ENCODE measurements around the gene ROR1. TPM values are rescaled to one million over a fixed set of nuclear protein-coding genes. Genes with fewer than 3 reads are reported as not detected.

The ROR1 gene
- total RNA-seq, 1 experiment from 2014 or later = 2.7 TPM

DNA sequence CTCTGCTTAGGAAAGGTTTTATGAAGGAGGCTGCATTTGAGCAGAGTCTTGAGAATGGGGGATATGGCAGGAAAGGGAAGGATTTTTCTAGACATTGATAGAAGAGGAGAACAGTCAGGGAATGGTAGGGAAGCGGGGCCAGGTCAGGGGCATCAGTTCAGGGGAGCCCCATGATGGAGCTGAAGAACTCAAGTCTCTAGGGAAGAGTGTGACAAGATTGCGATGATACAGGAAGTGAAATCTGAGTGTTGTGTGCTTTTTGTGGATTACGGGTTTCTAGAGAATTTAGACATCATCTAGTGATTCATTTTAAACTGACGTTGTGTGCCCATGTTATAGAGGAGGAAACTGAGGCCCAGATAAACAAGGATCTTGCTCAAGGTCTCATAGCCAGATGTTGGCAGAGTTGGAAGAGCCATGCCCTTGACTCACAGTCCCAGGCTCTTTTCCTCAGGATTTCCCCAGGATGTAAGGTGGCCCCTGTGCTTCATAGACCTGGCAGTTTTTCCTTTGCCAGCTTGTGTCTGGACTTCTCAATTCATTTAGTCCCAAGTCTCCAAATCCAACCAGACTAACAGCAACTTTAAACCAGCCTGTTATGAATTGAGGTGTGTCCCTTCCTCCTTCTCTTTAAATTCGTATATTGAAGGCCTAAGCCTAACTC, 130.3 kb downstream of the ROR1 start:
- intact Hi-C loops (cut with micrococcal nuclease) = no loop called here
- Histone ChIP-seq H3K4me1 (ENCODE audit: control insufficient read depth in 1 of 2, insufficient read depth in 2 of 2, low read length in 2 of 2) (peaks cover 0 to 14% of the 10 kb centered on the region in 2 experiments; a peak in 1 of 4 replicates), H3K27ac (ENCODE audit: low read depth, low read length) (no peak overlapping the region)

More for the DNA sequence above, 130.3 kb downstream of the ROR1 start:
- H3K79me2 ChIP-seq (ENCODE audit: insufficient read depth, low read length) = no peaks in the 10 kb centered on the region
- H3K9me3 ChIP-seq (ENCODE audit: control insufficient read depth in 1 of 2, insufficient read depth in 1 of 2, low read depth in 1 of 2, low read length in 2 of 2) = no peaks in the 10 kb centered on the region
- H3K4me2 ChIP-seq (ENCODE audit: low read length) = no peak overlapping the region
- ChIA-PET POLR2A (no interaction called here), CTCF (interaction anchor here (1.8 to 3.9 kb wide), 3 partner anchors 14 to 213 kb away, joined by 3 to 11 read pairs (median 9); no protein-coding TSS in a partner anchor), RAD21 (ENCODE audit: low non-redundant PET in 1 of 2, low total read pairs in 2 of 2, uncharacterized antibody in 2 of 2, unreplicated experiment in 2 of 2) (no interaction called here)
- no peak for ATAC-seq
- H2AFZ ChIP-seq (ENCODE audit: low read depth, low read length, poor library complexity, severe bottlenecking) = no peak overlapping the region
- H3K4me3 ChIP-seq (replicated peaks in 1 of 2; ENCODE audit: low read depth in 1 of 2, low read length in 2 of 2) = no peak overlapping the region
- H4K20me1 ChIP-seq (ENCODE audit: insufficient read depth) = no peaks in the 10 kb centered on the region
- no peaks in the 10 kb centered on the region for H3K9me2 ChIP-seq (ENCODE audit: insufficient read depth)
- no peak overlapping the region for H3K9ac ChIP-seq (ENCODE audit: low read length)
- no peaks in the 10 kb centered on the region for H3K27me3 ChIP-seq (ENCODE audit: insufficient read depth, low read length)
- BruUV-seq (replicated peaks) = no TSS peak
- DNase-seq (ENCODE audit: low read depth, low spot score) = no peak
- no peak for TF ChIP-seq POLR2A (IDR thresholded peaks at IDR 0.05; ENCODE audit: borderline replicate concordance, extremely low read depth, insufficient read depth, insufficient read length)
- no peak for TF ChIP-seq RAD21 (IDR thresholded peaks at IDR 0.05; ENCODE audit: low read depth)
- TF ChIP-seq ELF1 (IDR thresholded peaks at IDR 0.05; ENCODE audit: borderline replicate concordance, low read depth) = no peak
- no peak for TF ChIP-seq POLR2AphosphoS5 (IDR thresholded peaks at IDR 0.05; ENCODE audit: low read depth, low read length)
- TF ChIP-seq ZFX (IDR thresholded peaks at IDR 0.05) = no peak
- TF ChIP-seq EGR1 (IDR thresholded peaks at IDR 0.05; ENCODE audit: low read depth) = no peak
- TF ChIP-seq, protein P1, sequence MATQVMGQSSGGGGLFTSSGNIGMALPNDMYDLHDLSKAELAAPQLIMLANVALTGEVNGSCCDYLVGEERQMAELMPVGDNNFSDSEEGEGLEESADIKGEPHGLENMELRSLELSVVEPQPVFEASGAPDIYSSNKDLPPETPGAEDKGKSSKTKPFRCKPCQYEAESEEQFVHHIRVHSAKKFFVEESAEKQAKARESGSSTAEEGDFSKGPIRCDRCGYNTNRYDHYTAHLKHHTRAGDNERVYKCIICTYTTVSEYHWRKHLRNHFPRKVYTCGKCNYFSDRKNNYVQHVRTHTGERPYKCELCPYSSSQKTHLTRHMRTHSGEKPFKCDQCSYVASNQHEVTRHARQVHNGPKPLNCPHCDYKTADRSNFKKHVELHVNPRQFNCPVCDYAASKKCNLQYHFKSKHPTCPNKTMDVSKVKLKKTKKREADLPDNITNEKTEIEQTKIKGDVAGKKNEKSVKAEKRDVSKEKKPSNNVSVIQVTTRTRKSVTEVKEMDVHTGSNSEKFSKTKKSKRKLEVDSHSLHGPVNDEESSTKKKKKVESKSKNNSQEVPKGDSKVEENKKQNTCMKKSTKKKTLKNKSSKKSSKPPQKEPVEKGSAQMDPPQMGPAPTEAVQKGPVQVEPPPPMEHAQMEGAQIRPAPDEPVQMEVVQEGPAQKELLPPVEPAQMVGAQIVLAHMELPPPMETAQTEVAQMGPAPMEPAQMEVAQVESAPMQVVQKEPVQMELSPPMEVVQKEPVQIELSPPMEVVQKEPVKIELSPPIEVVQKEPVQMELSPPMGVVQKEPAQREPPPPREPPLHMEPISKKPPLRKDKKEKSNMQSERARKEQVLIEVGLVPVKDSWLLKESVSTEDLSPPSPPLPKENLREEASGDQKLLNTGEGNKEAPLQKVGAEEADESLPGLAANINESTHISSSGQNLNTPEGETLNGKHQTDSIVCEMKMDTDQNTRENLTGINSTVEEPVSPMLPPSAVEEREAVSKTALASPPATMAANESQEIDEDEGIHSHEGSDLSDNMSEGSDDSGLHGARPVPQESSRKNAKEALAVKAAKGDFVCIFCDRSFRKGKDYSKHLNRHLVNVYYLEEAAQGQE (IDR thresholded peaks at IDR 0.05; ENCODE audit: low read depth) = no peak
- H3K36me3 ChIP-seq (ENCODE audit: control insufficient read depth in 1 of 2, insufficient read depth in 2 of 2, low read length in 2 of 2) = no peaks in the 10 kb centered on the region

Data from HCT116 (cell line).